WTC11 (cell line): ENCODE results near the gene TAF4. TPM values are rescaled to one million over a fixed set of nuclear protein-coding genes. Genes with fewer than 3 reads are reported as not detected.

Experiments
- ATAC-seq: fragments of 200-7000 bp; cut with Tn5 transposase; 2 replicates; pipeline ENCODE4 v1.10.0; 2021; ENCODE audit warnings: mild to moderate bottlenecking, moderate library complexity
- CTCF ChIA-PET: fragments of 300-600 bp; sonication (Branson Sonifier 250); formaldehyde crosslinking; loops from one replicate; lab custom pipeline; 2021; ENCODE audit warnings: antibody characterized with exemption; lab: Charles Lee
- POLR2A ChIA-PET: fragments of 350-600 bp; sonication (Branson Sonifier 250); formaldehyde crosslinking; loops from one replicate; lab custom pipeline; 2021; ENCODE audit warnings: antibody characterized with exemption; lab: Charles Lee
- DNase-seq: peaks from one replicate; pipeline ENCODE4 v3.0.0; 2021; ENCODE audit warnings: low spot score
- H3K27ac Mint-ChIP-seq: 2 replicates; pipeline ENCODE4 v1.8.0; 2021; ENCODE audit warnings: mixed read lengths
- H3K27me3 Mint-ChIP-seq: 2 replicates; pipeline ENCODE4 v1.8.0; 2021; ENCODE audit warnings: low read depth, mild to moderate bottlenecking, moderate library complexity, mixed read lengths
- H3K36me3 Mint-ChIP-seq: 2 replicates; pipeline ENCODE4 v1.8.0; 2021; ENCODE audit warnings: mixed read lengths
- H3K4me1 Mint-ChIP-seq: 2 replicates; pipeline ENCODE4 v1.8.0; 2022; ENCODE audit warnings: mixed read lengths
- H3K4me3 Mint-ChIP-seq: 2 replicates; pipeline ENCODE4 v1.8.0; 2021; ENCODE audit warnings: mild to moderate bottlenecking, moderate library complexity, mixed read lengths
- H3K9me3 Mint-ChIP-seq: 2 replicates; pipeline ENCODE4 v1.8.0; 2021; ENCODE audit warnings: mixed read lengths
- E2F4 ChIP-seq: sonication (generic); formaldehyde crosslinking; IDR thresholded peaks from 2 replicates; pipeline ENCODE4 v1.8.1; 2022; ENCODE audit warnings: low read depth, mild to moderate bottlenecking, moderate library complexity, missing genetic modification reagents, borderline replicate concordance
- GABPB1 ChIP-seq: sonication (generic); formaldehyde crosslinking; IDR thresholded peaks from 2 replicates; pipeline ENCODE4 v1.8.1; 2023; ENCODE audit warnings: mild to moderate bottlenecking, missing genetic modification reagents
- GRHL2 ChIP-seq: fragments of 250-450 bp; sonication (Bioruptor Pico); IDR thresholded peaks from 2 replicates; pipeline ENCODE4 v1.8.0; 2022; ENCODE audit warnings: mild to moderate bottlenecking, moderate library complexity; ENCODE audit not compliant: insufficient replicate concordance, severe bottlenecking
- HMGA2 ChIP-seq: fragments of 250-450 bp; sonication (Bioruptor Pico); IDR thresholded peaks from 2 replicates; pipeline ENCODE4 v1.4.0; 2021; ENCODE audit warnings: mild to moderate bottlenecking, moderate library complexity
- JUN ChIP-seq: sonication (generic); formaldehyde crosslinking; IDR thresholded peaks from 2 replicates; pipeline ENCODE4 v1.8.0; 2023; ENCODE audit warnings: mild to moderate bottlenecking, missing genetic modification reagents
- MXD4 ChIP-seq: fragments of 250-450 bp; sonication (Bioruptor Pico); IDR thresholded peaks from 2 replicates; pipeline ENCODE4 v1.8.0; 2021; ENCODE audit warnings: mild to moderate bottlenecking, moderate library complexity, borderline replicate concordance
- MYBL2 ChIP-seq: sonication (generic); formaldehyde crosslinking; IDR thresholded peaks from 2 replicates; pipeline ENCODE4 v1.8.1; 2023; ENCODE audit warnings: mild to moderate bottlenecking, moderate library complexity, missing genetic modification reagents
- PREB ChIP-seq: sonication (generic); formaldehyde crosslinking; IDR thresholded peaks from 2 replicates; pipeline ENCODE4 v1.8.1; 2022; ENCODE audit warnings: mild to moderate bottlenecking, missing genetic modification reagents, moderate library complexity, borderline replicate concordance
- RELA ChIP-seq: sonication (generic); formaldehyde crosslinking; IDR thresholded peaks from 2 replicates; pipeline ENCODE4 v1.8.1; 2022; ENCODE audit warnings: missing genetic modification reagents, mild to moderate bottlenecking, borderline replicate concordance
- ZNF219 ChIP-seq: sonication (generic); formaldehyde crosslinking; IDR thresholded peaks from 2 replicates; pipeline ENCODE4 v1.8.0; 2023; ENCODE audit warnings: missing genetic modification reagents, mild to moderate bottlenecking, borderline replicate concordance
- ZNF396 ChIP-seq: fragments of 250-450 bp; sonication (Bioruptor Pico); IDR thresholded peaks from 2 replicates; pipeline ENCODE4 v1.8.0; 2021; ENCODE audit warnings: mild to moderate bottlenecking, moderate library complexity, borderline replicate concordance
- ZNF423 ChIP-seq: fragments of 250-450 bp; sonication (Bioruptor Pico); IDR thresholded peaks from 2 replicates; pipeline ENCODE4 v2.1.2; 2022; ENCODE audit warnings: mild to moderate bottlenecking, moderate library complexity
- ZNF512 ChIP-seq: sonication (generic); formaldehyde crosslinking; IDR thresholded peaks from 2 replicates; pipeline ENCODE4 v1.8.1; 2022; ENCODE audit warnings: missing genetic modification reagents, borderline replicate concordance
- total RNA-seq: library from RNA; stranded (reverse); gene quantifications from 3 replicates; pipeline ENCODE4 v1.2.3, GENCODE V29; 2021
- TF ChIP-seq, protein P1 (sequence below): sonication (generic); formaldehyde crosslinking; IDR thresholded peaks from 2 replicates; pipeline ENCODE4 v1.8.1; 2023; ENCODE audit warnings: mild to moderate bottlenecking, missing genetic modification reagents, borderline replicate concordance
- TF ChIP-seq, protein P2 (sequence below): fragments of 250-450 bp; sonication (Bioruptor Pico); IDR thresholded peaks from 2 replicates; pipeline ENCODE4 v2.1.2; 2022; ENCODE audit warnings: mild to moderate bottlenecking, moderate library complexity

TAF4 gene
- total RNA-seq, 1 experiment from 2014 or later = 34.4 TPM

GRCh38 chr20:62064770-62065673, 659 bp downstream of the TAF4 start:
- TF ChIP-seq GRHL2 (CRISPR knock-in tag) = no peak
- no peak for TF ChIP-seq PREB (CRISPR knock-in tag)
- TF ChIP-seq ZNF219 = no peak
- no peak for TF ChIP-seq GABPB1
- no peak for TF ChIP-seq MXD4 (CRISPR knock-in tag)
- TF ChIP-seq MYBL2 = no peak
- TF ChIP-seq, protein P1, sequence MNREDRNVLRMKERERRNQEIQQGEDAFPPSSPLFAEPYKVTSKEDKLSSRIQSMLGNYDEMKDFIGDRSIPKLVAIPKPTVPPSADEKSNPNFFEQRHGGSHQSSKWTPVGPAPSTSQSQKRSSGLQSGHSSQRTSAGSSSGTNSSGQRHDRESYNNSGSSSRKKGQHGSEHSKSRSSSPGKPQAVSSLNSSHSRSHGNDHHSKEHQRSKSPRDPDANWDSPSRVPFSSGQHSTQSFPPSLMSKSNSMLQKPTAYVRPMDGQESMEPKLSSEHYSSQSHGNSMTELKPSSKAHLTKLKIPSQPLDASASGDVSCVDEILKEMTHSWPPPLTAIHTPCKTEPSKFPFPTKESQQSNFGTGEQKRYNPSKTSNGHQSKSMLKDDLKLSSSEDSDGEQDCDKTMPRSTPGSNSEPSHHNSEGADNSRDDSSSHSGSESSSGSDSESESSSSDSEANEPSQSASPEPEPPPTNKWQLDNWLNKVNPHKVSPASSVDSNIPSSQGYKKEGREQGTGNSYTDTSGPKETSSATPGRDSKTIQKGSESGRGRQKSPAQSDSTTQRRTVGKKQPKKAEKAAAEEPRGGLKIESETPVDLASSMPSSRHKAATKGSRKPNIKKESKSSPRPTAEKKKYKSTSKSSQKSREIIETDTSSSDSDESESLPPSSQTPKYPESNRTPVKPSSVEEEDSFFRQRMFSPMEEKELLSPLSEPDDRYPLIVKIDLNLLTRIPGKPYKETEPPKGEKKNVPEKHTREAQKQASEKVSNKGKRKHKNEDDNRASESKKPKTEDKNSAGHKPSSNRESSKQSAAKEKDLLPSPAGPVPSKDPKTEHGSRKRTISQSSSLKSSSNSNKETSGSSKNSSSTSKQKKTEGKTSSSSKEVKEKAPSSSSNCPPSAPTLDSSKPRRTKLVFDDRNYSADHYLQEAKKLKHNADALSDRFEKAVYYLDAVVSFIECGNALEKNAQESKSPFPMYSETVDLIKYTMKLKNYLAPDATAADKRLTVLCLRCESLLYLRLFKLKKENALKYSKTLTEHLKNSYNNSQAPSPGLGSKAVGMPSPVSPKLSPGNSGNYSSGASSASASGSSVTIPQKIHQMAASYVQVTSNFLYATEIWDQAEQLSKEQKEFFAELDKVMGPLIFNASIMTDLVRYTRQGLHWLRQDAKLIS (CRISPR knock-in tag) = no peak
- TF ChIP-seq, protein P2, sequence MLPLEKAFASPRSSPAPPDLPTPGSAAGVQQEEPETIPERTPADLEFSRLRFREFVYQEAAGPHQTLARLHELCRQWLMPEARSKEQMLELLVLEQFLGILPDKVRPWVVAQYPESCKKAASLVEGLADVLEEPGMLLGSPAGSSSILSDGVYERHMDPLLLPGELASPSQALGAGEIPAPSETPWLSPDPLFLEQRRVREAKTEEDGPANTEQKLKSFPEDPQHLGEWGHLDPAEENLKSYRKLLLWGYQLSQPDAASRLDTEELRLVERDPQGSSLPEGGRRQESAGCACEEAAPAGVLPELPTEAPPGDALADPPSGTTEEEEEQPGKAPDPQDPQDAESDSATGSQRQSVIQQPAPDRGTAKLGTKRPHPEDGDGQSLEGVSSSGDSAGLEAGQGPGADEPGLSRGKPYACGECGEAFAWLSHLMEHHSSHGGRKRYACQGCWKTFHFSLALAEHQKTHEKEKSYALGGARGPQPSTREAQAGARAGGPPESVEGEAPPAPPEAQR (CRISPR knock-in tag) = no peak
- TF ChIP-seq ZNF396 (CRISPR knock-in tag) = no peak
- no peak for TF ChIP-seq ZNF423 (CRISPR knock-in tag)
- TF ChIP-seq ZNF512 (CRISPR knock-in tag) = no peak
- no peak for TF ChIP-seq E2F4 (CRISPR knock-in tag)
- TF ChIP-seq JUN (CRISPR knock-in tag) = no peak
- TF ChIP-seq HMGA2 (CRISPR knock-in tag) = no peak
- TF ChIP-seq RELA (CRISPR knock-in tag) = no peak
- no peak for DNase-seq
- Mint-ChIP-seq H3K27ac (no peak overlapping the region), H3K9me3 (no peaks in the 10 kb centered on the region; the same call in 1 of the 2 replicates), H3K27me3 (no peaks in the 10 kb centered on the region), H3K36me3 (peaks cover 9% of the 10 kb centered on the region), H3K4me3 (no peak overlapping the region; the same call in 1 of the 2 replicates), H3K4me1 (peaks cover 58% of the 10 kb centered on the region)
- no peak for ATAC-seq
- CTCF ChIA-PET = no interaction called here
- POLR2A ChIA-PET = interaction anchor here (1.9 to 2.4 kb wide), 2 partner anchors 57 kb away, joined by 6 to 24 read pairs; partner anchors contain the start of gene LSM14B
